ENCODE measurements around the gene LCNL1.

LCNL1 gene

GRCh38 chr9:137013571-137013940 lies 30.8 kb downstream of the LCNL1 start:
- no peak for DNase-seq

GRCh38 chr9:137014166-137014565 lies 31.4 kb downstream of the LCNL1 start:
- DNase-seq = no peak

GRCh38 chr9:137014776-137015539 lies 32.2 kb downstream of the LCNL1 start:
- DNase-seq = no peak

- no peak for DNase-seq
Observed at GRCh38 chr9:137015540-137015930, 32.7 kb downstream of the LCNL1 start.

GRCh38 chr9:137015976-137016375 lies 33.2 kb downstream of the LCNL1 start:
- no peak for DNase-seq

GRCh38 chr9:137016436-137016835 lies 33.6 kb downstream of the LCNL1 start:
- DNase-seq = no peak

GRCh38 chr9:137017071-137017470 lies 34.3 kb downstream of the LCNL1 start:
- DNase-seq = no peak

GRCh38 chr9:137017791-137018497 lies 35.2 kb downstream of the LCNL1 start:
- DNase-seq = no peak

GRCh38 chr9:137018761-137019559 lies 36.2 kb downstream of the LCNL1 start:
- no peak for DNase-seq

GRCh38 chr9:137019891-137020683 lies 37.3 kb downstream of the LCNL1 start:
- no peak for DNase-seq

GRCh38 chr9:137020771-137021567 lies 38.2 kb downstream of the LCNL1 start:
- DNase-seq = no peak

GRCh38 chr9:137021568-137021978 lies 38.8 kb downstream of the LCNL1 start:
- no peak for DNase-seq

- DNase-seq = peak; percentile 68
Observed at GRCh38 chr9:137021979-137022661, 39.3 kb downstream of the LCNL1 start.

GRCh38 chr9:137022662-137023008 lies 39.8 kb downstream of the LCNL1 start:
- no peak for DNase-seq

- no peak for DNase-seq
Observed at GRCh38 chr9:137023157-137023556, 40.4 kb downstream of the LCNL1 start.

- no peak for DNase-seq
Observed at GRCh38 chr9:137023583-137023991, 40.8 kb downstream of the LCNL1 start.

- no peak for DNase-seq
Observed at GRCh38 chr9:137025517-137025966, 42.7 kb downstream of the LCNL1 start.

GRCh38 chr9:137026384-137026783 lies 43.6 kb downstream of the LCNL1 start:
- DNase-seq = no peak

GRCh38 chr9:137026828-137027227 lies 44.0 kb downstream of the LCNL1 start:
- DNase-seq = no peak

GRCh38 chr9:137027369-137028262 lies 44.8 kb downstream of the LCNL1 start, which contains the start of gene ABCA2:
TSS of gene ABCA2 (minus strand) at chr9:137028237. CDS start at chr9:137028140, 97 bp downstream.
- DNase-seq = no peak
